ENCODE measurements around the gene RET.

RET gene

DNA sequence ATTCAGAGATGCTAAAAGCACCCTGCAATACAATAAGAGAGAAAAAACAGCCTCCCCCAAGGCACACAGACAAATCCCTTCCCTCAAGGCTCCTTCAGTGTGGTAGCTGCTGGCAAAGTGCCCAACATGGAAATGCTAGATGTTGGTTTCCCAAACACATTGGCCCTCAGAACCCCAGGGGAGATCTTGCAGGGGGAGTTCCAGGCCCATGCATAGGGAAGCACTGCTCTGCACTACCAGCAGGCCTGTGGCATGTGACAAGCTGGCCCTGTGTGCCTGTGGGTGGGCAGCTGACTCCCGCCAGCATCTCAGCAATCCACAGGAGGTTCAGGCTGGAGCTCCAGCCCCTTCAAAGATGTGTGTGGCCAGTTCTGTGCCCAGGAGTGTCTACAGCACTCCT lies 44.6 kb downstream of the RET start:
- DNase-seq (ENCODE audit: low spot score), result no peak

DNA sequence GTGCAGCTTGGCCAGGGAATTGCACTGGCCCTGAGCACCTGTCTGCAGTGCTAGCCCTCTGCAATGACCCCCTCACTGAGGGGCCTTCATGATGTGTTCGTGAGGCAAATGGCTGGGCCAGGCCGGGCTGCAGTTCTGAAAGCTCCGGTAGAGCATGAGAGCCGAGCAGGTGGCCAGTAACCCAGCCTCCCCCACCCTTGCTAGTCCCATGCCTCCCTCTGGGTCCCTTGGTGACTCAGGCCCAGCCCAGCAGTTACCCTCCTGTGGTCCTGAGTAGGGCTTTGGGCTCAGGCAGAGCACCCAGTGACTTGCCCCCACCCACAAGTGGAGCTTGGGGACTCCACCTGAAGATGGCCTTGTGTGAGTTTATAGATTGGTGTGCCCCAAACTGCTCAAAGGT lies 45.2 kb downstream of the RET start:
- no peak for DNase-seq (ENCODE audit: low spot score)

DNA sequence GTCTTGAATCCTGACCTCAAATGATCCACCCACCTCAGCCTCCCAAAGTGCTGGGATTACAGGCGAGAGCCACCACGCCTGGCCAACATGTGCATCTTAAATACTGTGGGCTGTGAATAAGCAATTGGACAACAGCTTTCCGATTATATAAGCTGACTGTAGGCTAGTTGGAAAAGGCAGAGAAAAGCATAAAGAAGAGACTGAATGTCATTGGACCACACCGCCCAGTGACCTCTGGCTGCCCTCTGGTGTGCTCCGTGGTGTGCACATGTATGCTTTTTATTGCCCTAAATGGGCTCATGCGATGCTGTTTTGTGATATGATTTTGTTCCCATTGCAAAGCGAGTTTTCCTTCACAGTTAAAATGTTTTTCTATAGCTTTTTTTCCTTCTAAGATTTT lies 46.0 kb downstream of the RET start:
- no peak for DNase-seq (ENCODE audit: low spot score)

DNA sequence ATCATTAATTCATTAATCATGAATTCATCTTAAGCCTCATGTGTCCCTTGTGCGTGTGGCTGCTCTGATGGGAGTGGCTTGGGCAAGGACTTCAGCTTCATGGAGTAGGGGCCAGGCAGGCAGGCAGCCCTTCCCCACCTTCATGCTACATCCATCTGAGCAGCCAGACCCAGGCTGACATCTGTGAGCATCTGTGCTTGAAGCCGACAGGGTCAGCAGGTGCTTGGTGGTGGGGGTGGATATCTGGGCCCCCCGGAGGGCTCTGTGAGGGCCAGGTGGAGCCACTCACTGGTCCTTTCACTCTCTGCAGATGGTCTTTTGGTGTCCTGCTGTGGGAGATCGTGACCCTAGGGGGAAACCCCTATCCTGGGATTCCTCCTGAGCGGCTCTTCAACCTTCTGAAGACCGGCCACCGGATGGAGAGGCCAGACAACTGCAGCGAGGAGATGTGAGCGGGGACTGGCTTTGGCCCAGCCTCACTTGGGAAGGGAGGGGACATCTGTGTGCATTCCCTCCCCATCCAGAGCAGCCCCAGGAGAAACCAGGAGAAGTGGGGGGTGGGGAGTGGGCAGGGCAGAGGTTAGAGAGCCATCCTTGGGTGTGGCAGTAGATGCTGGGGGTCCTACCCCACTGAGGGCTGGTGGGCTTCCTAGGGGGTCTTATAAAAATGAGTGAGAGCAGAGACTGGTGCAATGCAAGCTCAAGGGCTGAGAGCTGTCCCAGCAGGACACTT lies 46.7 kb downstream of the RET start:
- DNase-seq (ENCODE audit: low spot score), result no peak

DNA sequence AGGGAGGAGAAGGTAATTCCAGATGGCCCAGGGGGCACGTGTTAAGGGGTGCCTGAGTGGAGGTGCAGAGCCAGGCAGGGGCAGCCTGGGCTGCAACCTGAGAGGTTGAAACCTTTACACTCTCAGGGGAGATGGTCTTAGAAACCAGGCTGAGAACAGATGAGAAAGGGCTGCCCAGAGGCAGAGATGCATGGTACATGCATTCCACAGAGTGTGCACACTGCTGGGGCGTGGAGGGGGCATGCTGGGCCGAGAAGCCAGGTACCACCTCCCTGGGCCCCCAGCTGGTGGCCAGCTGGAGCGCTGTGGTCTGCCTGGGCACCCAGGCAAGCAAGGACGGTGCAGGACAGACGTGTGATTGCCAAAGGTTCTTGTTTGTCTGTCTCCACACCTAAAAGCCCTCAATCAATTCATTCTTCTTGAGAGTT lies 47.2 kb downstream of the RET start:
- no peak for DNase-seq (ENCODE audit: low spot score)

DNA sequence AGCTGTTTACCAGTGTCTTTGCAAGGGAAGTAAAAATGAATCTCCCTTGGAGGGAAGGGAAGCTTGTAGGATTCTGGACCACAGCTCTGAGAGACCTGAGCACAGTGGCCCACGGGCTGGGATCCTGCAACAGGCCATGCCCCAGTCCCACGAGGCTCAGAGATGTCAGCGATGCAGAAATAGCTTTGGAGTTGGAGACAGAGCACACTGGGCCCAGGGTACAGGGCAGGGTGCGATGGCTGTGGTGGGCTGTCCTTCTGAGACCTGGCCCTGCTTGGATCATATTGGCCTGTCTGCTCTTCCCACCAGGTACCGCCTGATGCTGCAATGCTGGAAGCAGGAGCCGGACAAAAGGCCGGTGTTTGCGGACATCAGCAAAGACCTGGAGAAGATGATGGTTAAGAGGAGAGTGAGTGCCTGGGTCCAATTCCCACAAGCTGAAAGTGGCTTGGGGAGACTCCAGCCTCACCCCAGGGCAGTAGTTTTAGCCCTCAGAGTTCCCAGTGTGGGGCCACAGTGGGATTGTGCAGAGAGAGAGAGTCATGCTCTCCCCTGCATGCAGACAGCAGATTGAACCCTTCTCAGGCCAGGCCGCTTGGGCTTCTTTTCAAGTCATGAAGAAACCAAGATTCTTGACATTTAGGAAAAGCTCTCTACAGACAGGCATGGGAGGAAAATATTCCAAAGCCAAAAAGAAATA lies 47.9 kb downstream of the RET start:
- DNase-seq (ENCODE audit: low spot score), result no peak

DNA sequence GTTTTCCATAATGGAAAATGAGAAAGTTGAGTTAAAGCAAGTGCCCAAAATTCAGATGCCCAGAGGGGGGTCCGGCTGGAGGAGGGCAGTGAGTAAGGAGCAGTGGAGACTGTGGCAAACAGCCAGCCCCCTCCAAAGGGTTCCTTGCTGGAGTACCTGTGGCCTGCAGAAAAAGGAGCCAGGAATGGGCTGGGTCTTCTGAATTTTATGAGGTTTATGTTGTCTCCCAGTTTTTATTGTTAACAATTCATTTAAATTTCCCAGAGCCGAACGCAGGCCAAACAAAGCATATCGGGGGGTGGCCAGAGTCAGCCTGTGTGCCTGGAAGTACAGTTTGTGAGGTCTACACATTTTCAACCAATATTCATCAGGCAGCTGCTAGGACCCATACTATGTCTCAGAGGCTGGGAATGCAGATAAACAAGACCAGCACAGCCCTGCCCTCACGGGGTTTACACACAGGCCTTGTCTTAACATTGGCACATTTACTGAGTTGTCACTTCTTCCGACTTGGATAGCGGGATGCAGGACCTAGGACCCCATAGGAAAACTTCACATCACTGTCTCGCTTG lies 48.5 kb downstream of the RET start:
- DNase-seq (ENCODE audit: low spot score), result no peak

DNA sequence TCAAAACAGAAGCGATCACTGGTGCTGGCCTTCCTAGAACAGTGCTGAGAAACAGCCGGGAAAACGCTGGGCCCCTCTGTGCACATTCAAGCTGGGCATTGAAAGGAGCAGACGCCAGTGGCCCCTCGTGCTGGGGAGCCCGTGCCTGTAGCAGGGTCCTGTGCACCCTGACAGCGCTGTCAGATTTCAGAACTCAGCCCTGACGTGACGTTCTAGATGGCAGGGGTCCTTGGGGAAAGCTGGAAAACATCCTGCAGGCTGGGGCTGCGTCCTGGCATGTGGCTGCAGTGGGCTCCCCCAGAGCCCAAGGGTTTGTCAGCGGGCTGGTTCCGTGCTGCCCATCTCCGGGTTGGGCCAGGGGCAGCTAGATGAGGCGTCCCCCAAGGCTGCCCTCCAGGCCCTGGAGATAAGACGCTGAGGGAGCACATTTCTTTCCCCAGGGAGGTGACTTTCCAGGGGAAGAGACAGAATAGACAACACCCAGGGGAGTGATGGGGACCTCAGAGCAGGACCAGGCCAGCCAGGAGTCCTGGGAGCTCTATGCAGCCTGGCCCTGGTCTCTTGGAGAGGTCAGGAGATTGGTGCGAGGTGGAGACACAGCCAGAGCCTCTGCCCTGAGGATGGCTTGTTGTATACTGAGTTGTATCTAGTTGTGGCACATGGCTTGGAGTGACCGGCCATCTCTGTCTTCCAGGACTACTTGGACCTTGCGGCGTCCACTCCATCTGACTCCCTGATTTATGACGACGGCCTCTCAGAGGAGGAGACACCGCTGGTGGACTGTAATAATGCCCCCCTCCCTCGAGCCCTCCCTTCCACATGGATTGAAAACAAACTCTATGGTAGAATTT lies 49.2 kb downstream of the RET start:
- no peak for DNase-seq (ENCODE audit: low spot score)

DNA sequence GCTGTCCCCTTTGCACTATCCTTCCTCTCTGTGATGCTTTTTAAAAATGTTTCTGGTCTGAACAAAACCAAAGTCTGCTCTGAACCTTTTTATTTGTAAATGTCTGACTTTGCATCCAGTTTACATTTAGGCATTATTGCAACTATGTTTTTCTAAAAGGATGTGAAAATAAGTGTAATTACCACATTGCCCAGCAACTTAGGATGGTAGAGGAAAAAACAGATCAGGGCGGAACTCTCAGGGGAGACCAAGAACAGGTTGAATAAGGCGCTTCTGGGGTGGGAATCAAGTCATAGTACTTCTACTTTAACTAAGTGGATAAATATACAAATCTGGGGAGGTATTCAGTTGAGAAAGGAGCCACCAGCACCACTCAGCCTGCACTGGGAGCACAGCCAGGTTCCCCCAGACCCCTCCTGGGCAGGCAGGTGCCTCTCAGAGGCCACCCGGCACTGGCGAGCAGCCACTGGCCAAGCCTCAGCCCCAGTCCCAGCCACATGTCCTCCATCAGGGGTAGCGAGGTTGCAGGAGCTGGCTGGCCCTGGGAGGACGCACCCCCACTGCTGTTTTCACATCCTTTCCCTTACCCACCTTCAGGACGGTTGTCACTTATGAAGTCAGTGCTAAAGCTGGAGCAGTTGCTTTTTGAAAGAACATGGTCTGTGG lies 50.0 kb downstream of the RET start:
- no peak for DNase-seq (ENCODE audit: low spot score)

DNA sequence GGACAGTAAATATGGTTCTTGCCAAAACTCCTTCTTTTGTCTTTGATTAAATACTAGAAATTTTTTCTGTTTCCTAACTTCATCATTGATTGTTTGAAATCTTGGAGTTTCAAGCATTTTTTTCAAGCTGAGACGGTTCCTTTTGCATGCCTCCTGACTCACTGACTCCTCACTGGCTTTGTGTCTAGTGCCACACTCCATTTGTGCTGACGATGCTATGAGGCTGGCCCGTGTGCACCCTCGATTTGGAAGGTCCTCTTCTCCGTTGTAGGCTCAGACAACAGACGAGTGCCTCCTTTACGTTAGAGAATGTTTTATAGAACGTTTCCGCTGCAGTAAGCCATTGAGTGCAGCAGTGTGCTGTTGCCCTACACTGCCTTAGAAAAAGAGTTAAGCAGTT lies 50.6 kb downstream of the RET start:
- DNase-seq (ENCODE audit: low spot score), result no peak

DNA sequence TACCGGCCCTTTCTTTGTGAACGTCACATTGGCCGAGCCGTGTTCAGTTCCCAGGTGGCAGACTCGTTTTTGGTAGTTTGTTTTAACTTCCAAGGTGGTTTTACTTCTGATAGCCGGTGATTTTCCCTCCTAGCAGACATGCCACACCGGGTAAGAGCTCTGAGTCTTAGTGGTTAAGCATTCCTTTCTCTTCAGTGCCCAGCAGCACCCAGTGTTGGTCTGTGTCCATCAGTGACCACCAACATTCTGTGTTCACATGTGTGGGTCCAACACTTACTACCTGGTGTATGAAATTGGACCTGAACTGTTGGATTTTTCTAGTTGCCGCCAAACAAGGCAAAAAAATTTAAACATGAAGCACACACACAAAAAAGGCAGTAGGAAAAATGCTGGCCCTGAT lies 51.5 kb downstream of the RET start:
- DNase-seq (ENCODE audit: low spot score), result no peak

DNA sequence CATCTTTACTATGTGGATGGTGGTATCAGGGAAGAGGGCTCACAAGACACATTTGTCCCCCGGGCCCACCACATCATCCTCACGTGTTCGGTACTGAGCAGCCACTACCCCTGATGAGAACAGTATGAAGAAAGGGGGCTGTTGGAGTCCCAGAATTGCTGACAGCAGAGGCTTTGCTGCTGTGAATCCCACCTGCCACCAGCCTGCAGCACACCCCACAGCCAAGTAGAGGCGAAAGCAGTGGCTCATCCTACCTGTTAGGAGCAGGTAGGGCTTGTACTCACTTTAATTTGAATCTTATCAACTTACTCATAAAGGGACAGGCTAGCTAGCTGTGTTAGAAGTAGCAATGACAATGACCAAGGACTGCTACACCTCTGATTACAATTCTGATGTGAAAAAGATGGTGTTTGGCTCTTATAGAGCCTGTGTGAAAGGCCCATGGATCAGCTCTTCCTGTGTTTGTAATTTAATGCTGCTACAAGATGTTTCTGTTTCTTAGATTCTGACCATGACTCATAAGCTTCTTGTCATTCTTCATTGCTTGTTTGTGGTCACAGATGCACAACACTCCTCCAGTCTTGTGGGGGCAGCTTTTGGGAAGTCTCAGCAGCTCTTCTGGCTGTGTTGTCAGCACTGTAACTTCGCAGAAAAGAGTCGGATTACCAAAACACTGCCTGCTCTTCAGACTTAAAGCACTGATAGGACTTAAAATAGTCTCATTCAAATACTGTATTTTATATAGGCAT lies 52.3 kb downstream of the RET start:
- DNase-seq (ENCODE audit: low spot score), result peak; percentile 29

DNA sequence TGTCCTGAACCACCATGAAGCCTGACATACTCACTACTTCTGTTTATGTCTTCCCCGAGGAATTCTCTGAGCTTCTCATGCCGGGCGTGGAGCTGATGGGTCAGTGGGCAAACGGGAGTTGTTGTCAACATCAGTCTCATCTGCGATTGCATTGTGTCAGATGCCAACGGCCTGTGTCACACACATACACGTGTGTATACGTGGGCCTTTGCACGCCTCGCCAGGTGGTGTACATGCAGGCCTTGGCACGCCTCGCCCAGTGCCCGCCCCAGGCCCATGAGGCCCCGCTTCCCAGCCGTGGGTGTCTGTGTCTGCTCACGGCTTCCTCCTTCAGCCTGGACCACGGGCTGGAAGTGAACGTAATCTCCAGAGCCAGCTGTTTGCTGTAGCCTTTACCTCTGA lies 53.9 kb downstream of the RET start:
- DNase-seq (ENCODE audit: low spot score), result no peak

DNA sequence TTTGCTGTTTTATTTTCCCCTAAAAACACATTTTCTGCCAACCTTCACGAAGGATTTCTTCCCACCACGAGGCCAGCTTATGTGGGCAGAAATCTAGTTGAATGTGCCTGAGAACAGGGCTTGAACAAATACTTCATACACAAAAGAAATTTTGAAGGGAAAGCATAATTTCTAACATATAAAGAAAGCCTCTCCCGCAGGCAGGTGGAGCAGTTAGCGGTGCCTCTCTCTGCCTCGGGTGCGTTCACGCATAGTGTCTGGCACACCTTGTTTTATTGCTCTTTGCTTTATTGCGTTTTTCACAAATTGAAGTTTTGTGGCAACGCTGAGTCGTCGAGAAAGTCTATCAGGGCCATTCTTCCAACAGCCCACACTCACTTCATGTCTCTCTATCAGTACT lies 54.4 kb downstream of the RET start:
- no peak for DNase-seq (ENCODE audit: low spot score)

DNA sequence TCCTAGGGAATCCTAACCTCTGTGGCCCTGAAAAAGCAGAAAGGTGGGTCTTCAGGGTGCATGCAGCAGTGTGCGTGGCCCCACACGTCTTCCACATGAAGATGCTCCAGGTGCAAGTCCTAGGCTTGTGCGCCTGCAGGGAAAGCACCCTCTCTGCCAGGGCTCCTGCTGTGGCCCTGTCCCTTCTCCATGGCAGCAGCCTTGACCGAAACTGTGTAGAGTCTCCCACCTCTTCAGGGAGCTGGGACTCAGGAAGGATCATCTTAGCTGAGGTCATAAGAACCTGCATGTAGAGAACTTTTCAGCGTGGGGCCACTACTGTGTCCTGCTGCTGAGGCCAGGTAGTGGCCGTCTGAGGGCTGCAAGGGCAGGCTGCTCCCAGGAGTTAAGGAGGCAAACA lies 55.0 kb downstream of the RET start:
- no peak for DNase-seq (ENCODE audit: low spot score)

DNA sequence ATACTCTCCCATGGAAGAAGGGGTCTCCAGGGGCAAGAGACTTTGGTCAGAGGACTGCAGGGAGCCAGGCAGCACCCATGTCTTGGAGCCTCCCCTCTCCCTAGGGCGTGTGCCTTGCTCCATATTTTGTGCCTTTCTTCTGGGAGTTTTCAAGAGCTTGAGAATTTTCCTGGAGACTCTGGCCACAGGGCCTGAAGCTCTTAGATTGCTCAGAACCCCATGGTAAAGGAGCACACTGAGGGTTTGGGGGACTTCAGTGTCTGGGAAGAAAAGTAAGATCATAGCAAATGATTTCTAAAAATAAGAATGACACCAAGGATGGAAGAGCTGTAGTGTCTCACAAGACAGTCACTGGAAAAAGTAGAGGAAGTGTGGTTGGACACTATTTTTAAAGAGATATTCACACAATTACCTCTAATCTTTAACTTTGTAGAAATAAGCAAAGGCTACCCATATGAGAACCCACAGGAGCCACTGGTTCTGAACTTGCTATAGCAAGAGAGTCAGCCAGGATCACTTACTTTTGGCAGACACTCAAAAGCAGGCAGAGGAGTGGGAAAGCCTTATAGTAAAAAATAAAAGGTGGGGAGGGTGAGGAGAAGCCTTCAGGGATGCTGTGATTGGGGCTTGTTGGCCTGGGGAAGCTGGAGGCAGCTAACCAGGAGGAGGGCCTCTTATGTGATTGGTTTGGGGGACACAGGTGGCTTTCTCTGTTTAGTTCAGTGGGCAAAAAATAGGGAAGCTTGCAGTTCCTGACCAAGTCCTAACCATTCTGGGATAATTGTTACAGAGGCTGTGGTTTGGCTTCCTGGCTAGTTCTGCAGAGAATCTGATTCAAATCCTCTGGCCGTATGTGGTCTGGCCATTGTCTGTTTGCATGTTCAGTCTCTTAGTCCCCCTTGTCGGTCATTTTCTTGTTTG lies 56.3 kb downstream of the RET start:
- no peak for DNase-seq (ENCODE audit: low spot score)

DNA sequence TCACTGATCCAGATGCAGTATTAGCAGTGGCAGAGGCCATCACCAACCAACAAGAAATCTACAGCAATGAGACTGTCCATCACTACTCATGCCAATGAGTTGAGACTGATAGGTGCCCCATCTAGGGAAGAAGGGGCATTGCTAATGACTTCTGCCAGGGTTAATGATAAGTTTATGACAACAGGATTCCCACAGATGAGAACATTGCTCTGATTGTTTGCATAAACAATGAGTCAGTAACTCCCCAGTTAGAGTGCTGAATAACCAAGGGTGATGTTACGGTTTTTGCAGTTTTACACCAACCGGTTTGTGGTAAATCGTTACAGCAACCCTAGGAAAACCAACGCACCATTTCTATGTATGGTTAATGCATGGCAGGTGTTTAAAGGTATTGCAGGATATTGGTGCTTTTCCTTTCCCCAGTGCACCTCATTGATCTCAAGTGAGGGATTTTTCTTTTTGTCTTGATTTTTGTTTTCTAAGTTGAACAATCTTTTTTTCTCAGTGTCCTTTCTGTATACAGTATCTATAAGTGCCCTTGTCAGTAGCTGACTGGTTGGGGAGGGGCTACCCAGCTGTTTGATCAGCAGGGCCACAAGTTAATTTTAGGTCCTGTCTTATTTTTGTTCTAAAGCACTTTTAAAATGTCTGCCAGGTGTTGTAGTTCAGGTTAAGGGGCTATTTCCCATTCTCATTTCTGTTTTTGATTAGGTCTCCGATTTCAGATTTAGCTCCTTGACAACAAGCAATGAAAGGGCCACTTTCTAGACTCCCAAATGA lies 57.4 kb downstream of the RET start:
- no peak for DNase-seq (ENCODE audit: low spot score)

DNA sequence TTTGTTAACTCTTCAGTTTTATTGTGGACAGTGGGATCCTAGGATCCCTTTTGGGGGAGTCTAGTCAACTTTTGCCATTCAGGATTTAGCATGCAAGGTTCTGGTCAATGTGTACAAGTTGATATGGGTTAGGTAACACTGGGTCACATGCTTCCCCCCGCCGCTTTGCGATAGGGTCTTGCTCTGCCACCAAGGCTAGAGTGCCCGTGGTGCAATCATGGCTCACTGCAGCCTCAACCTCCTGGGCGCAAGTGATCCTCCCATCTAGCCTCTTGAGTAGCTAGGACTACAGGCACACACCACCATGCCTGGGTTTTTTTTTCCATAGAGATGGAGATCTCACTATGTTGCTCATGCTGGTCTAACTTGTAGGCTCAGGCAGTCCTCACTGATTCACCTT lies 58.2 kb downstream of the RET start:
- no peak for DNase-seq (ENCODE audit: low spot score)

DNA sequence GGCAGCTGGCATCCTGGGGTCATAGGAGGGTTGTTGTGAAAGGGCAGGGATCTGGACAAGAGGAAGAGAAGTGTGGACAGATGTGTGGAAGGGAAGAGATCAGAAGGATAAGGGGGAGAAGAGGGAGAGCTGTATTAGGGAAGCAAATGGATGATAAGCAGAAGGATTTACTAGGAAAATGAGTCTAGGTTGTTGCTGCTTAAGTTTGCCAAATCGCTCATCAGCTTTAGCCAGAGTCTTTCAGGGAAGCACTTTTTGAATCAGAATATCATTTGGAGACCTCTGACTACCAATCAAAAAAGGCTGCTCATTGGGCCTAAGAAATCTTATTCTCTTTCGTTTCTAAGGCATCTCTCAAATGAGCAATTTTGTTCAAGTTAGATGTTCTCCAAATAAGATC lies 58.8 kb downstream of the RET start:
- no peak for DNase-seq (ENCODE audit: low spot score)

DNA sequence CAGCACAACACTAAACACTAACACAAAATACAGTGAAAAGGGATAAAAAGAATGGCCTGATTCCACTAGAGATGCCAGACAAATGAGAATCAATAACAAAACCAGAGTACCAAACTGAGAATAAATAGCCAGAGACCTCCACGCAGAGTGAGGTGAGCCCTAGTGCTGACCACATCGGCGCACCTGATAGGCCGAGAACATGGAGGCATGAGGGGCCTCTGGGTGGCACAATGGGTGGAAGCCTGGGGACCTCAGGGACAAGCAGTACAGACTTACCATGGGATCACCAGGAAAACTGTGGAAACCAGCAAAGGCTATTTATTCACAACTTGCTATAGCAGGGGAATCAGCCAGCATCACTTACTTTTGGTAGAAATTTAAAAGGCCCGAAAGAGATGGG lies 59.6 kb downstream of the RET start:
- no peak for DNase-seq (ENCODE audit: low spot score)
